Tibial nerve (tissue), 4 donors: Measurements from ENCODE around the gene MRPS27. TPM values are rescaled to one million over a fixed set of nuclear protein-coding genes. Genes with fewer than 3 reads are reported as not detected.
A peak's percentile ranks its signal among the peaks of the same experiment; 100 is the strongest.

Experiments used
- DNase-seq, 2 donors: peaks; one replicate each; pipeline ENCODE4 v3.0.0-alpha.2; 2019; ENCODE audit warnings: low spot score in 2 of 2
- H3K27ac ChIP-seq, 4 donors: fragments of 200-600 bp; sonication (generic) in 3 of 4; one replicate each; pipeline ENCODE4 v1.5.1; 2017 to 2019; ENCODE audit warnings: mild to moderate bottlenecking in 1 of 4
- H3K27me3 ChIP-seq, 2 donors: fragments of 200-600 bp; sonication (generic) in 1 of 2; one replicate each; pipeline versions ENCODE4 v1.5.1 to v1.6.0; 2017 to 2019
- H3K36me3 ChIP-seq, 3 donors: fragments of 200-600 bp; sonication (generic); one replicate each; pipeline ENCODE4 v1.5.1; 2018 to 2019
- H3K4me1 ChIP-seq, 4 donors: fragments of 200-600 bp; sonication (generic) in 3 of 4; one replicate each; pipeline ENCODE4 v1.5.1; 2017 to 2019
- H3K4me3 ChIP-seq, 4 donors: fragments of 200-600 bp; sonication (generic) in 3 of 4; one replicate each; pipeline ENCODE4 v1.5.1; 2017 to 2019; ENCODE audit warnings: mild to moderate bottlenecking in 1 of 4, moderate library complexity in 1 of 4
- H3K9me3 ChIP-seq, 4 donors: fragments of 200-600 bp; sonication (generic) in 3 of 4; one replicate each; pipeline ENCODE4 v1.5.1; 2017 to 2019
- EP300 ChIP-seq, 2 donors: sonication (generic); formaldehyde crosslinking; IDR thresholded peaks; one replicate each; pipeline ENCODE4 v1.6.1; 2017; ENCODE audit warnings: antibody characterized with exemption in 2 of 2, mild to moderate bottlenecking in 1 of 2
- POLR2A ChIP-seq, 2 donors: fragments of 450-650 bp; IDR thresholded peaks; one replicate each; pipeline ENCODE4 v1.6.1; 2017; ENCODE audit warnings: antibody characterized with exemption in 2 of 2, mild to moderate bottlenecking in 2 of 2, moderate library complexity in 2 of 2
- WGBS, 2 donors: methylation state at CpG; one replicate each; pipeline ENCODE4 v1.1.5; 2018; 5-methylcytosine and 5-hydroxymethylcytosine counted together
- total RNA-seq, 4 donors: library from RNA; depleted of rRNA; stranded (reverse); fragments of >200 nt; gene quantifications; one replicate each; pipeline ENCODE4 v1.1.0, GENCODE V29; 2016
- TF ChIP-seq, protein P1 (sequence below), 5 experiments: fragments of 200-600 bp in 3 of 5; fragments of 450-650 bp in 2 of 5; sonication (generic) in 3 of 5; IDR thresholded peaks; one replicate each; pipeline ENCODE4 v1.5.1; 2016 to 2019; ENCODE audit warnings: antibody characterized with exemption in 5 of 5, mild to moderate bottlenecking in 3 of 5, moderate library complexity in 2 of 5

Gene MRPS27
- total RNA-seq, 4 donors from 2014 or later: 44.4 to 59.0 (median 47.4) TPM

DNA sequence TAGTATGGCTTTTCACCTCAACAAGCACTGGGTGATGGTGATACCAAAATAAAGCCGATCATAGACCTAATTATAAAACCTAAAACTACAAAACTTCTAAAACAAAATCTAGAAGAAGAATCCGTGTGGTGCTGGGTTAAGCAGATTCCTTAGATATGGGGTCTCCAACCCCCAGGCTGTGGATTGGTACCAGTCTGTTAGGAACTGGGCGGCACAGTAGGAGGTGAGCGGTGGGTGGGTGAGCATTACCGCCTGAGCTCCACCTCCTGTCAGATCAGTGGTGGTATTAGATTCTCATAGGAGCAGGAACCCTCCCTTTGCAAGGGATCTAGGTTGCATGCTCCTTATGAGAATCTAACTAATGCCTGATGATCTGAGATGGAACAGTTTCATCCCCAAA, 33.2 kb downstream of the MRPS27 start:
- 93 to 97% methylated on average over 5 of the region's 5 CpGs for WGBS, 2 donors
- H3K4me1 ChIP-seq: peaks cover 0 to 21% (median 3%) of the 10 kb centered on the region in 4 donors

DNA sequence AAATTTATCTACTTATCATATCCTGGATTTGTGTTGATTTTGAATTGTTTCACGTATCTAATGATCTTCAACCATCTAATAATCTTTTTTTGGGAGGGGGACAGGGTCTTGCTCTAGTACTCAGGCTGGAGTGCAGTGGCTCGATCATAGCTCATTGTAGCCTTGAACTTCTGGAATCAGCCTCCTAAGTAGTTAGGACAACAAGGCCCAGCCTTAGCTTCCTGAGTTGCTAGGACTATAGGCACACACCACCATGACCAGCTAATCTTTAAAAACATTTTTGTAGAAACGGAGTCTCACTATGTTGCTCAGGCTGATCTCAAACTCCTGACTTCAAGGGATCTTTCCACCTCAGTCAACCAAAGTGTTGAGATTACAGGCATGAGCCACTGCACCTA, 34.6 kb downstream of the MRPS27 start:
- DNase-seq: no peak
- Histone ChIP-seq H3K9me3 (no peaks in the 10 kb centered on the region), H3K27me3 (no peaks in the 10 kb centered on the region), H3K4me1 (peaks cover 0 to 35% (median 7%) of the 10 kb centered on the region in 4 donors), H3K36me3 (peaks cover 0 to 20% (median 0%) of the 10 kb centered on the region in 3 donors), H3K4me3 (no peak overlapping the region), H3K27ac (no peak overlapping the region)
- TF ChIP-seq POLR2A (IDR thresholded peaks at IDR 0.05) (no peak), EP300 (IDR thresholded peaks at IDR 0.05) (no peak)
- TF ChIP-seq, protein P1, sequence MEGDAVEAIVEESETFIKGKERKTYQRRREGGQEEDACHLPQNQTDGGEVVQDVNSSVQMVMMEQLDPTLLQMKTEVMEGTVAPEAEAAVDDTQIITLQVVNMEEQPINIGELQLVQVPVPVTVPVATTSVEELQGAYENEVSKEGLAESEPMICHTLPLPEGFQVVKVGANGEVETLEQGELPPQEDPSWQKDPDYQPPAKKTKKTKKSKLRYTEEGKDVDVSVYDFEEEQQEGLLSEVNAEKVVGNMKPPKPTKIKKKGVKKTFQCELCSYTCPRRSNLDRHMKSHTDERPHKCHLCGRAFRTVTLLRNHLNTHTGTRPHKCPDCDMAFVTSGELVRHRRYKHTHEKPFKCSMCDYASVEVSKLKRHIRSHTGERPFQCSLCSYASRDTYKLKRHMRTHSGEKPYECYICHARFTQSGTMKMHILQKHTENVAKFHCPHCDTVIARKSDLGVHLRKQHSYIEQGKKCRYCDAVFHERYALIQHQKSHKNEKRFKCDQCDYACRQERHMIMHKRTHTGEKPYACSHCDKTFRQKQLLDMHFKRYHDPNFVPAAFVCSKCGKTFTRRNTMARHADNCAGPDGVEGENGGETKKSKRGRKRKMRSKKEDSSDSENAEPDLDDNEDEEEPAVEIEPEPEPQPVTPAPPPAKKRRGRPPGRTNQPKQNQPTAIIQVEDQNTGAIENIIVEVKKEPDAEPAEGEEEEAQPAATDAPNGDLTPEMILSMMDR (IDR thresholded peaks at IDR 0.05): no peak
- 79 to 93% methylated on average over 3 of the region's 3 CpGs for WGBS, 2 donors

More for the DNA sequence above, 33.2 kb downstream of the MRPS27 start:
- Histone ChIP-seq H3K9me3 (no peaks in the 10 kb centered on the region), H3K27ac (no peak overlapping the region), H3K4me3 (no peak overlapping the region), H3K27me3 (no peaks in the 10 kb centered on the region), H3K36me3 (peaks cover 0 to 25% (median 0%) of the 10 kb centered on the region in 3 donors)
- no peak for DNase-seq
- TF ChIP-seq POLR2A (IDR thresholded peaks at IDR 0.05) (no peak), EP300 (IDR thresholded peaks at IDR 0.05) (no peak)
- TF ChIP-seq, protein P1 (IDR thresholded peaks at IDR 0.05): no peak

DNA sequence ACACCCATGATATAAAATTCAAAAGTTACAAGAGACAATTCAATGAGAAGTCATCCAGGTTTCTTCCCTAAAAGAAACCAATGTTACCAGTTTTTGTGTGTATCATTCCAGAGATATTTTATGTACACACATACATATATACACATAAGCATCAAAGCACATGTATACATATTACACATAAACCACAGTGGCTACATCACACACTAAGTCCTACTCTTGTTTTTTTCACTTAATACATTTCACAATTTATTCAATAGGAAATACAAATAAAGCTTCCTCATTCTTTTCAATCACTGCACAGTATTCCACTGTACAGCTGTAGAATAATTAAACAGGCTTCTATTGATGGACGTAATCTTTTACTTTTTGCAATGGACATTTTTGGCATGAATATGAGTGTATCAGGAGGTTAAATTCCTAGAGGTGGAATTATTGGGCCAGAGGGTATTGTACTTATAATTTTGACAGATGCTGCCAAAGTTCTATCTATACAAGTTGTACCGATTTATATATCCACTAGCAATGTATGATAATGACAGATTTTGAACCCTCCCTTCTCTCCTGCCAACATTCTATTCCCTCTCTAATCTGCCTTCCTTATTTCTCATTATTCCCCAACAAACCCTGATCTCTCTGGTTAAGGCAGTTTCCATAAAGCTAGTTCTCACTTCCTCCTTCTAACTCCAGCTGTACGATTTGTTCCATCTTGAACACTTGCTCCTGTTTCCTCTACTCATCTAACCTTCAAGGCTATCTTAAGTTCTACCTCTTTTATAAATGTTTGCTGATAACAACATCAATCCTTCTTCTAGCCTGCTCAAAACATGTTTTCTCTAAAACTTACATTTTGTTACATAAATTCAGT, 35.2 kb downstream of the MRPS27 start:
- no peaks in the 10 kb centered on the region for H3K9me3 ChIP-seq
- H3K36me3 ChIP-seq: peaks cover 0 to 13% (median 0%) of the 10 kb centered on the region in 3 donors
- DNase-seq: no peak
- no peak overlapping the region for H3K4me3 ChIP-seq
- 50 to 52% methylated on average over 3 of the region's 3 CpGs for WGBS, 2 donors
- peaks cover 0 to 40% (median 7%) of the 10 kb centered on the region in 4 donors for H3K4me1 ChIP-seq
- H3K27ac ChIP-seq: no peak overlapping the region
- H3K27me3 ChIP-seq: no peaks in the 10 kb centered on the region
- no peak for TF ChIP-seq POLR2A (IDR thresholded peaks at IDR 0.05)
- TF ChIP-seq, protein P1 (IDR thresholded peaks at IDR 0.05): no peak
- TF ChIP-seq EP300 (IDR thresholded peaks at IDR 0.05): no peak

DNA sequence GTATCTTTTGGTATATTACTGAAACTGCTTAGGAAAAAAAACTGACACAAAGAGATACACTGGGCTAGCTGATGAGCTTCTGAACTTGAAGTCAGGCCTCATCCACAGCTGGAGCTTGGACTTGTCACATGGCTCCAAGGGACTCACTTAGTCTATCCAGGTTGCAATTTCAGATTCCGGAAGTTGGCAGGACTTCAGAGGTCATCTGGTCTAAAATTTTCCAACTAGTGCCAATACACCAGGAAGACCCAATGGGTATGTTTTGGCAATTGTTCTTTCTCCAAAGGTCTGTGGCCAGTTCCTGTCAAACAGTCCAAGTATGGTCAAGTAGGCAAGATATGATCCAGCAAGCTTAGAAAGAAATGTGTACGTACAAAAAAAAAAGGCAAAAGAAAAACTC, 36.7 kb downstream of the MRPS27 start:
- H3K27me3 ChIP-seq: no peaks in the 10 kb centered on the region
- peaks cover 0 to 11% (median 0%) of the 10 kb centered on the region in 3 donors for H3K36me3 ChIP-seq
- H3K4me3 ChIP-seq: no peak overlapping the region
- peaks cover 0 to 40% (median 7%) of the 10 kb centered on the region in 4 donors for H3K4me1 ChIP-seq
- DNase-seq: no peak
- 84 to 86% methylated on average over 2 of the region's 2 CpGs for WGBS, 2 donors
- TF ChIP-seq, protein P1 (IDR thresholded peaks at IDR 0.05): no peak
- TF ChIP-seq POLR2A (IDR thresholded peaks at IDR 0.05) (no peak), EP300 (IDR thresholded peaks at IDR 0.05) (no peak)
- H3K9me3 ChIP-seq: no peaks in the 10 kb centered on the region
- peak overlapping the region in 3 of 4 donors; percentile 2 to 78 (median 73) for H3K27ac ChIP-seq

DNA sequence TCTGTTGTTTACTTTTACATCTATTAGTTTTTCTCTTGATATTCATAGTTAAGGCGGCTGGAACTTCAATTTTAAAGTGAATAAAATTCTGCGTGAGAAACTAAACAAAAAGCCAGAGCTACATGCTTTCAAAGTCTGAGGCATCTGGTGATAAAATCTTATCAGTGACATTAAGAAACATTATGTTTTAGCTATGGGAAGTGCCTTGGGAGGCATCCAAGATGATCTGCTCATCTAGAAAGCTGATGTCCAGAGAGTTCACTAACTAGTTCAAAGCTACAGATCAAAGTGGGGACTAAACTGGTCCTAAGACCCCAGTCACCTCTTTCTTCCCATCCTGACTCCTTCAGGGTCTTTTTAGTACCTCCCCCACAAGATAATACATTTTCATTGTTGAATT, 37.2 kb downstream of the MRPS27 start:
- Histone ChIP-seq H3K4me1 (peaks cover 0 to 40% (median 7%) of the 10 kb centered on the region in 4 donors), H3K4me3 (no peak overlapping the region), H3K27me3 (no peaks in the 10 kb centered on the region), H3K9me3 (no peaks in the 10 kb centered on the region), H3K27ac (peak overlapping the region in 3 of 4 donors; percentile 2 to 78 (median 73)), H3K36me3 (peaks cover 0 to 7% (median 0%) of the 10 kb centered on the region in 3 donors)
- TF ChIP-seq POLR2A (IDR thresholded peaks at IDR 0.05): no peak
- no peak for TF ChIP-seq EP300 (IDR thresholded peaks at IDR 0.05)
- TF ChIP-seq, protein P1 (IDR thresholded peaks at IDR 0.05): no peak
- WGBS, 2 donors: 49 to 70% methylated on average over 2 of the region's 2 CpGs
- no peak for DNase-seq
